HEK293 (cell line): ENCODE measurements around the gene ZNHIT1.

ENCODE experiments used
- GFI1B ChIP-seq: fragments of 450-650 bp; formaldehyde crosslinking; IDR thresholded peaks from 2 replicates; pipeline ENCODE4 v1.5.1; 2016; ENCODE audit warnings: missing biosample characterization, missing genetic modification characterization
- GLIS1 ChIP-seq: fragments of 450-650 bp; formaldehyde crosslinking; IDR thresholded peaks from 2 replicates; pipeline ENCODE4 v1.5.1; 2016; ENCODE audit warnings: missing biosample characterization, missing genetic modification characterization
- KLF1 ChIP-seq: fragments of 450-650 bp; formaldehyde crosslinking; IDR thresholded peaks from 2 replicates; pipeline ENCODE4 v1.5.1; 2016; ENCODE audit warnings: missing biosample characterization, missing genetic modification characterization
- KLF9 ChIP-seq: fragments of 450-650 bp; formaldehyde crosslinking; IDR thresholded peaks from 2 replicates; pipeline ENCODE4 v1.5.1; 2016; ENCODE audit warnings: missing biosample characterization, missing genetic modification characterization, low read depth
- ZNF138 ChIP-seq: fragments of 450-650 bp; formaldehyde crosslinking; IDR thresholded peaks from 2 replicates; pipeline ENCODE4 v1.5.1; 2016; ENCODE audit warnings: missing biosample characterization, missing genetic modification characterization, borderline replicate concordance
- ZNF155 ChIP-seq: fragments of 450-650 bp; formaldehyde crosslinking; IDR thresholded peaks from 2 replicates; pipeline ENCODE4 v1.5.1; 2016; ENCODE audit warnings: missing biosample characterization, missing genetic modification characterization
- ZNF16 ChIP-seq: fragments of 450-650 bp; formaldehyde crosslinking; IDR thresholded peaks from 2 replicates; pipeline ENCODE4 v1.5.1; 2016; ENCODE audit warnings: low read depth, missing biosample characterization, missing genetic modification characterization
- ZNF324 ChIP-seq: fragments of 450-650 bp; formaldehyde crosslinking; IDR thresholded peaks from 2 replicates; pipeline ENCODE4 v1.5.1; 2016; ENCODE audit warnings: missing biosample characterization, missing genetic modification characterization
- ZNF335 ChIP-seq: fragments of 450-650 bp; formaldehyde crosslinking; conservative IDR thresholded peaks from 2 replicates; pipeline ENCODE4 v1.5.1; 2016; ENCODE audit warnings: missing biosample characterization, missing genetic modification characterization
- ZNF350 ChIP-seq: fragments of 450-650 bp; formaldehyde crosslinking; IDR thresholded peaks from 2 replicates; pipeline ENCODE4 v1.5.0; 2017; ENCODE audit warnings: missing biosample characterization, mild to moderate bottlenecking, missing genetic modification characterization
- ZNF366 ChIP-seq: fragments of 450-650 bp; formaldehyde crosslinking; conservative IDR thresholded peaks from 2 replicates; pipeline ENCODE4 v1.5.1; 2016; ENCODE audit warnings: missing biosample characterization, missing genetic modification characterization
- ZNF394 ChIP-seq: fragments of 450-650 bp; formaldehyde crosslinking; IDR thresholded peaks from 2 replicates; pipeline ENCODE4 v1.5.1; 2016; ENCODE audit warnings: missing biosample characterization, missing genetic modification characterization, mild to moderate bottlenecking, moderate library complexity, borderline replicate concordance
- ZNF404 ChIP-seq: fragments of 450-650 bp; formaldehyde crosslinking; IDR thresholded peaks from 2 replicates; pipeline ENCODE4 v1.5.1; 2017; ENCODE audit warnings: missing biosample characterization, missing genetic modification characterization
- ZNF423 ChIP-seq: fragments of 450-650 bp; formaldehyde crosslinking; IDR thresholded peaks from 2 replicates; pipeline ENCODE4 v1.5.1; 2016; ENCODE audit warnings: missing biosample characterization, missing genetic modification characterization
- ZNF473 ChIP-seq: fragments of 450-650 bp; formaldehyde crosslinking; IDR thresholded peaks from 2 replicates; pipeline ENCODE4 v1.5.1; 2017; ENCODE audit warnings: missing biosample characterization, missing genetic modification characterization
- ZNF48 ChIP-seq: fragments of 450-650 bp; formaldehyde crosslinking; IDR thresholded peaks from 2 replicates; pipeline ENCODE4 v1.5.1; 2016; ENCODE audit warnings: missing biosample characterization, missing genetic modification characterization
- ZNF558 ChIP-seq: fragments of 450-650 bp; formaldehyde crosslinking; IDR thresholded peaks from 2 replicates; pipeline ENCODE4 v1.5.1; 2016; ENCODE audit warnings: missing biosample characterization, missing genetic modification characterization
- ZNF571 ChIP-seq: fragments of 450-650 bp; formaldehyde crosslinking; IDR thresholded peaks from 2 replicates; pipeline ENCODE4 v1.5.0; 2017; ENCODE audit warnings: missing biosample characterization, missing genetic modification characterization
- ZNF664 ChIP-seq: fragments of 450-650 bp; formaldehyde crosslinking; IDR thresholded peaks from 2 replicates; pipeline ENCODE4 v1.5.1; 2016; ENCODE audit warnings: missing biosample characterization, missing genetic modification characterization
- ZNF776 ChIP-seq: fragments of 450-650 bp; formaldehyde crosslinking; IDR thresholded peaks from 2 replicates; pipeline ENCODE4 v1.5.0; 2017; ENCODE audit warnings: missing biosample characterization, missing genetic modification characterization, borderline replicate concordance
- TF ChIP-seq, protein P1 (sequence below): fragments of 450-650 bp; formaldehyde crosslinking; IDR thresholded peaks from 2 replicates; pipeline ENCODE4 v1.5.1; 2016; ENCODE audit warnings: missing biosample characterization, missing genetic modification characterization
- TF ChIP-seq, protein P2 (sequence below): fragments of 450-650 bp; formaldehyde crosslinking; IDR thresholded peaks from 2 replicates; pipeline ENCODE4 v1.5.1; 2016; ENCODE audit warnings: missing biosample characterization, missing genetic modification characterization, borderline replicate concordance
- TF ChIP-seq, protein P3 (sequence below): fragments of 450-650 bp; formaldehyde crosslinking; IDR thresholded peaks from 2 replicates; pipeline ENCODE4 v1.5.1; 2016; ENCODE audit warnings: missing biosample characterization, missing genetic modification characterization
- TF ChIP-seq, protein P4 (sequence below): fragments of 450-650 bp; formaldehyde crosslinking; IDR thresholded peaks from 2 replicates; pipeline ENCODE4 v1.5.1; 2016; ENCODE audit warnings: missing biosample characterization, missing genetic modification characterization

Gene ZNHIT1

DNA sequence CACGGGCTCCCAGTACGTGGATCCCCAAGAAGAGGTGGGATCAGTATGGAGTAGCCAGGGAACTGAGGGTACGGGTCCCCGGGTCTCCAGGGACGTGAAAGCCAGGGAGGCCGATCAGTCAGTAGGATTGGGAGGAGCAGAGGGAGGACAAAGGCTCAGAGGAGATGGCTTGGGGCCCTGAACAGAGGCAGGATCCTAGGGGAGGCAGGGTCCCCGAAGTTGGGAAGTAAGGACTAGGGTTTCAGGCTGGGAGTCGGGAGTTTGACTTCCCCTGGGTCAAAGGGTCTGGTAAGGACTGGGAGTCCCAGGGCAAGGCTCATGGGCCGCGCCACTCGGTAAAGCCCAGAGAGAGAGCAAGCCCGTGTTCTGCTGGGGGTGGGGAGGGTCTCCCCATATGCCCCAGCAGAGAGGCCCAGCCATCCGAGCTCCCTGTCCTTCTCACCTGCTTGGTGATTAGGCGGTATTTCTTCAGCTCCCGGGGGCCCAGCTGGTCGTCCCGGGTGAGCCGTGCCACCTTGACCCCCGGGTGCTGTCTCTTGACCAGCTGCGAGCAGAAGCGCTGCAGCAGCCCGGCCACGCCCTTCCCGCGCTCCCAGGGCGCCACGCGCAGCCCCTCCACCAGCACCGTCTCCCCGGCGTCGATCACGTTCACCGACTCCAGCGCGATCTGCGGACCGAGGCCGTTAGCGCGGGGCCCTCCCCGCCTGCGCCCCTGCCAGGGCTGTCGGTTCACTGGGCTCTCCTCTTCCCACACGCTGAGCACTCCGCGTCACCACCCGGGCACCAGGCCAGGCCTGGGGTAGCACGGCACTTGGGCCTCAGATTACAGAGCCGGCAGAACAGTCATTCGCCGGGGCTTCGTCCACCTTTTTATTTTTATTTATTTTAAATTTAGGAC lies 44.9 kb upstream of the ZNHIT1 start (continued):
- TF ChIP-seq, protein P1, sequence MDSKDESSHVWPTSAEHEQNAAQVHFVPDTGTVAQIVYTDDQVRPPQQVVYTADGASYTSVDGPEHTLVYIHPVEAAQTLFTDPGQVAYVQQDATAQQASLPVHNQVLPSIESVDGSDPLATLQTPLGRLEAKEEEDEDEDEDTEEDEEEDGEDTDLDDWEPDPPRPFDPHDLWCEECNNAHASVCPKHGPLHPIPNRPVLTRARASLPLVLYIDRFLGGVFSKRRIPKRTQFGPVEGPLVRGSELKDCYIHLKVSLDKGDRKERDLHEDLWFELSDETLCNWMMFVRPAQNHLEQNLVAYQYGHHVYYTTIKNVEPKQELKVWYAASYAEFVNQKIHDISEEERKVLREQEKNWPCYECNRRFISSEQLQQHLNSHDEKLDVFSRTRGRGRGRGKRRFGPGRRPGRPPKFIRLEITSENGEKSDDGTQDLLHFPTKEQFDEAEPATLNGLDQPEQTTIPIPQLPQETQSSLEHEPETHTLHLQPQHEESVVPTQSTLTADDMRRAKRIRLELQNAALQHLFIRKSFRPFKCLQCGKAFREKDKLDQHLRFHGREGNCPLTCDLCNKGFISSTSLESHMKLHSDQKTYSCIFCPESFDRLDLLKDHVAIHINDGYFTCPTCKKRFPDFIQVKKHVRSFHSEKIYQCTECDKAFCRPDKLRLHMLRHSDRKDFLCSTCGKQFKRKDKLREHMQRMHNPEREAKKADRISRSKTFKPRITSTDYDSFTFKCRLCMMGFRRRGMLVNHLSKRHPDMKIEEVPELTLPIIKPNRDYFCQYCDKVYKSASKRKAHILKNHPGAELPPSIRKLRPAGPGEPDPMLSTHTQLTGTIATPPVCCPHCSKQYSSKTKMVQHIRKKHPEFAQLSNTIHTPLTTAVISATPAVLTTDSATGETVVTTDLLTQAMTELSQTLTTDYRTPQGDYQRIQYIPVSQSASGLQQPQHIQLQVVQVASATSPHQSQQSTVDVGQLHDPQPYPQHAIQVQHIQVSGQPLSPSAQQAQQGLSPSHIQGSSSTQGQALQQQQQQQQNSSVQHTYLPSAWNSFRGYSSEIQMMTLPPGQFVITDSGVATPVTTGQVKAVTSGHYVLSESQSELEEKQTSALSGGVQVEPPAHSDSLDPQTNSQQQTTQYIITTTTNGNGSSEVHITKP, result peak; percentile 89
- peak; percentile 48 for TF ChIP-seq ZNF366
- TF ChIP-seq ZNF404 (tag by site-specific recombination), result no peak
- TF ChIP-seq ZNF776 (tag by site-specific recombination), result no peak
- TF ChIP-seq, protein P2, sequence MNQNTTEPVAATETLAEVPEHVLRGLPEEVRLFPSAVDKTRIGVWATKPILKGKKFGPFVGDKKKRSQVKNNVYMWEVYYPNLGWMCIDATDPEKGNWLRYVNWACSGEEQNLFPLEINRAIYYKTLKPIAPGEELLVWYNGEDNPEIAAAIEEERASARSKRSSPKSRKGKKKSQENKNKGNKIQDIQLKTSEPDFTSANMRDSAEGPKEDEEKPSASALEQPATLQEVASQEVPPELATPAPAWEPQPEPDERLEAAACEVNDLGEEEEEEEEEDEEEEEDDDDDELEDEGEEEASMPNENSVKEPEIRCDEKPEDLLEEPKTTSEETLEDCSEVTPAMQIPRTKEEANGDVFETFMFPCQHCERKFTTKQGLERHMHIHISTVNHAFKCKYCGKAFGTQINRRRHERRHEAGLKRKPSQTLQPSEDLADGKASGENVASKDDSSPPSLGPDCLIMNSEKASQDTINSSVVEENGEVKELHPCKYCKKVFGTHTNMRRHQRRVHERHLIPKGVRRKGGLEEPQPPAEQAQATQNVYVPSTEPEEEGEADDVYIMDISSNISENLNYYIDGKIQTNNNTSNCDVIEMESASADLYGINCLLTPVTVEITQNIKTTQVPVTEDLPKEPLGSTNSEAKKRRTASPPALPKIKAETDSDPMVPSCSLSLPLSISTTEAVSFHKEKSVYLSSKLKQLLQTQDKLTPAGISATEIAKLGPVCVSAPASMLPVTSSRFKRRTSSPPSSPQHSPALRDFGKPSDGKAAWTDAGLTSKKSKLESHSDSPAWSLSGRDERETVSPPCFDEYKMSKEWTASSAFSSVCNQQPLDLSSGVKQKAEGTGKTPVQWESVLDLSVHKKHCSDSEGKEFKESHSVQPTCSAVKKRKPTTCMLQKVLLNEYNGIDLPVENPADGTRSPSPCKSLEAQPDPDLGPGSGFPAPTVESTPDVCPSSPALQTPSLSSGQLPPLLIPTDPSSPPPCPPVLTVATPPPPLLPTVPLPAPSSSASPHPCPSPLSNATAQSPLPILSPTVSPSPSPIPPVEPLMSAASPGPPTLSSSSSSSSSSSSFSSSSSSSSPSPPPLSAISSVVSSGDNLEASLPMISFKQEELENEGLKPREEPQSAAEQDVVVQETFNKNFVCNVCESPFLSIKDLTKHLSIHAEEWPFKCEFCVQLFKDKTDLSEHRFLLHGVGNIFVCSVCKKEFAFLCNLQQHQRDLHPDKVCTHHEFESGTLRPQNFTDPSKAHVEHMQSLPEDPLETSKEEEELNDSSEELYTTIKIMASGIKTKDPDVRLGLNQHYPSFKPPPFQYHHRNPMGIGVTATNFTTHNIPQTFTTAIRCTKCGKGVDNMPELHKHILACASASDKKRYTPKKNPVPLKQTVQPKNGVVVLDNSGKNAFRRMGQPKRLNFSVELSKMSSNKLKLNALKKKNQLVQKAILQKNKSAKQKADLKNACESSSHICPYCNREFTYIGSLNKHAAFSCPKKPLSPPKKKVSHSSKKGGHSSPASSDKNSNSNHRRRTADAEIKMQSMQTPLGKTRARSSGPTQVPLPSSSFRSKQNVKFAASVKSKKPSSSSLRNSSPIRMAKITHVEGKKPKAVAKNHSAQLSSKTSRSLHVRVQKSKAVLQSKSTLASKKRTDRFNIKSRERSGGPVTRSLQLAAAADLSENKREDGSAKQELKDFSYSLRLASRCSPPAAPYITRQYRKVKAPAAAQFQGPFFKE, result no peak
- TF ChIP-seq GLIS1 (tag by site-specific recombination), result peak; percentile 98
- TF ChIP-seq ZNF350 (tag by site-specific recombination), result no peak
- no peak for TF ChIP-seq ZNF324 (tag by site-specific recombination)
- no peak for TF ChIP-seq ZNF48 (tag by site-specific recombination)
- TF ChIP-seq, protein P3, sequence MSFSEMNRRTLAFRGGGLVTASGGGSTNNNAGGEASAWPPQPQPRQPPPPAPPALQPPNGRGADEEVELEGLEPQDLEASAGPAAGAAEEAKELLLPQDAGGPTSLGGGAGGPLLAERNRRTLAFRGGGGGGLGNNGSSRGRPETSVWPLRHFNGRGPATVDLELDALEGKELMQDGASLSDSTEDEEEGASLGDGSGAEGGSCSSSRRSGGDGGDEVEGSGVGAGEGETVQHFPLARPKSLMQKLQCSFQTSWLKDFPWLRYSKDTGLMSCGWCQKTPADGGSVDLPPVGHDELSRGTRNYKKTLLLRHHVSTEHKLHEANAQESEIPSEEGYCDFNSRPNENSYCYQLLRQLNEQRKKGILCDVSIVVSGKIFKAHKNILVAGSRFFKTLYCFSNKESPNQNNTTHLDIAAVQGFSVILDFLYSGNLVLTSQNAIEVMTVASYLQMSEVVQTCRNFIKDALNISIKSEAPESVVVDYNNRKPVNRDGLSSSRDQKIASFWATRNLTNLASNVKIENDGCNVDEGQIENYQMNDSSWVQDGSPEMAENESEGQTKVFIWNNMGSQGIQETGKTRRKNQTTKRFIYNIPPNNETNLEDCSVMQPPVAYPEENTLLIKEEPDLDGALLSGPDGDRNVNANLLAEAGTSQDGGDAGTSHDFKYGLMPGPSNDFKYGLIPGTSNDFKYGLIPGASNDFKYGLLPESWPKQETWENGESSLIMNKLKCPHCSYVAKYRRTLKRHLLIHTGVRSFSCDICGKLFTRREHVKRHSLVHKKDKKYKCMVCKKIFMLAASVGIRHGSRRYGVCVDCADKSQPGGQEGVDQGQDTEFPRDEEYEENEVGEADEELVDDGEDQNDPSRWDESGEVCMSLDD (tag by site-specific recombination), result peak; percentile 81
- peak; percentile 61 for TF ChIP-seq KLF9 (tag by site-specific recombination)
- no peak for TF ChIP-seq ZNF664 (tag by site-specific recombination)
- peak; percentile 63 for TF ChIP-seq ZNF423 (tag by site-specific recombination)
- TF ChIP-seq ZNF16 (tag by site-specific recombination), result no peak
- TF ChIP-seq ZNF335 (tag by site-specific recombination), result no peak
- TF ChIP-seq ZNF394 (tag by site-specific recombination), result no peak; the same call in 1 of the 2 replicates
- TF ChIP-seq, protein P4, sequence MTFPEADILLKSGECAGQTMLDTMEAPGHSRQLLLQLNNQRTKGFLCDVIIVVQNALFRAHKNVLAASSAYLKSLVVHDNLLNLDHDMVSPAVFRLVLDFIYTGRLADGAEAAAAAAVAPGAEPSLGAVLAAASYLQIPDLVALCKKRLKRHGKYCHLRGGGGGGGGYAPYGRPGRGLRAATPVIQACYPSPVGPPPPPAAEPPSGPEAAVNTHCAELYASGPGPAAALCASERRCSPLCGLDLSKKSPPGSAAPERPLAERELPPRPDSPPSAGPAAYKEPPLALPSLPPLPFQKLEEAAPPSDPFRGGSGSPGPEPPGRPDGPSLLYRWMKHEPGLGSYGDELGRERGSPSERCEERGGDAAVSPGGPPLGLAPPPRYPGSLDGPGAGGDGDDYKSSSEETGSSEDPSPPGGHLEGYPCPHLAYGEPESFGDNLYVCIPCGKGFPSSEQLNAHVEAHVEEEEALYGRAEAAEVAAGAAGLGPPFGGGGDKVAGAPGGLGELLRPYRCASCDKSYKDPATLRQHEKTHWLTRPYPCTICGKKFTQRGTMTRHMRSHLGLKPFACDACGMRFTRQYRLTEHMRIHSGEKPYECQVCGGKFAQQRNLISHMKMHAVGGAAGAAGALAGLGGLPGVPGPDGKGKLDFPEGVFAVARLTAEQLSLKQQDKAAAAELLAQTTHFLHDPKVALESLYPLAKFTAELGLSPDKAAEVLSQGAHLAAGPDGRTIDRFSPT (tag by site-specific recombination), result peak; percentile 87
- peak; percentile 72 for TF ChIP-seq KLF1
- TF ChIP-seq ZNF138 (tag by site-specific recombination), result no peak
- no peak for TF ChIP-seq ZNF571 (tag by site-specific recombination)
- TF ChIP-seq ZNF473 (tag by site-specific recombination), result no peak
- no peak for TF ChIP-seq ZNF558 (tag by site-specific recombination)
- TF ChIP-seq ZNF155 (tag by site-specific recombination), result no peak
- TF ChIP-seq GFI1B, result no peak
